Measurements from ENCODE around the gene PRRT4. TPM values are rescaled to one million over a fixed set of nuclear protein-coding genes. Genes with fewer than 3 reads are reported as not detected.
A peak's percentile ranks its signal among the peaks of the same experiment; 100 is the strongest.

PRRT4 gene
- total RNA-seq, 1 experiment from 2014 or later, result 0.26 TPM

DNA sequence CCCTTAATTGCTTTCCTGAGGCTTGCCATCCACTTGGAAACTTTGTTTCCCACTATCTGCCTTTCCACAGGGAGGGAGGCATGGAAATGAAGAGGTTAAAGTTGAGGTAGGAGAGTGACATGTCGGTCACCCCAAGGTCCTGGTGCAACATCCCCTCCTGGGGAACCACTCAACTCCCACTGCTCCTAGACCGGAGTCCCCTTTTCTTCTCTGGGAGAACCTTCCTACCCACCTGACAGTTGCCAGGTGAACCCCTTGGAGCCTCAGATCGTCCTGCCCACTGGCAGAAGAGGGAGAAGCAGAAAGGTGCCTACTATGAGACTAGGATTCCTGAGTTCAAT, 26.6 kb upstream of the PRRT4 start:
- H2AFZ ChIP-seq, result no peak overlapping the region
- H3K9me2 ChIP-seq (ENCODE audit: insufficient read depth), result no peaks in the 10 kb centered on the region
- TF ChIP-seq EZH2 (IDR thresholded peaks at IDR 0.05; ENCODE audit: low read depth) (no peak), CTCF (conservative IDR thresholded peaks at IDR 0.05) (no peak)
- no peak overlapping the region for H3K4me2 ChIP-seq
- H3K27ac ChIP-seq, result no peak overlapping the region
- ChIA-PET POLR2A (ENCODE audit: unreplicated experiment) (no interaction called here), CTCF (interaction anchor here (0.6 to 3.2 kb wide), 8 partner anchors 33 to 88 kb away, joined by 3 to 56 read pairs (median 4); partner anchors contain the start of gene METTL2B)
- H3F3A ChIP-seq (ENCODE audit: insufficient read depth, low read depth), result peaks cover 23% of the 10 kb centered on the region; the same call in 1 of the 2 replicates
- H3K4me3 ChIP-seq, result no peak overlapping the region
- H3K9me3 ChIP-seq (ENCODE audit: insufficient read depth, low read depth), result no peaks in the 10 kb centered on the region
- no peaks in the 10 kb centered on the region for H3K79me2 ChIP-seq (ENCODE audit: low read depth)
- no peaks in the 10 kb centered on the region for H3K27me3 ChIP-seq (ENCODE audit: insufficient read depth, low read depth)
- no peaks in the 10 kb centered on the region for H3K36me3 ChIP-seq (ENCODE audit: low read depth)
- BruUV-seq (replicated peaks), result no TSS peak
- intact Hi-C loops (cut with micrococcal nuclease; ENCODE audit: unreplicated experiment), result loop anchor here (5.0 kb wide), 1 partner anchor 39 kb away; no protein-coding TSS in a partner anchor
- no peaks in the 10 kb centered on the region for H4K20me1 ChIP-seq (ENCODE audit: insufficient read depth)
- H3K4me1 ChIP-seq (replicated peaks; ENCODE audit: insufficient read depth), result peaks cover 29% of the 10 kb centered on the region
- DNase-seq, result no peak

DNA sequence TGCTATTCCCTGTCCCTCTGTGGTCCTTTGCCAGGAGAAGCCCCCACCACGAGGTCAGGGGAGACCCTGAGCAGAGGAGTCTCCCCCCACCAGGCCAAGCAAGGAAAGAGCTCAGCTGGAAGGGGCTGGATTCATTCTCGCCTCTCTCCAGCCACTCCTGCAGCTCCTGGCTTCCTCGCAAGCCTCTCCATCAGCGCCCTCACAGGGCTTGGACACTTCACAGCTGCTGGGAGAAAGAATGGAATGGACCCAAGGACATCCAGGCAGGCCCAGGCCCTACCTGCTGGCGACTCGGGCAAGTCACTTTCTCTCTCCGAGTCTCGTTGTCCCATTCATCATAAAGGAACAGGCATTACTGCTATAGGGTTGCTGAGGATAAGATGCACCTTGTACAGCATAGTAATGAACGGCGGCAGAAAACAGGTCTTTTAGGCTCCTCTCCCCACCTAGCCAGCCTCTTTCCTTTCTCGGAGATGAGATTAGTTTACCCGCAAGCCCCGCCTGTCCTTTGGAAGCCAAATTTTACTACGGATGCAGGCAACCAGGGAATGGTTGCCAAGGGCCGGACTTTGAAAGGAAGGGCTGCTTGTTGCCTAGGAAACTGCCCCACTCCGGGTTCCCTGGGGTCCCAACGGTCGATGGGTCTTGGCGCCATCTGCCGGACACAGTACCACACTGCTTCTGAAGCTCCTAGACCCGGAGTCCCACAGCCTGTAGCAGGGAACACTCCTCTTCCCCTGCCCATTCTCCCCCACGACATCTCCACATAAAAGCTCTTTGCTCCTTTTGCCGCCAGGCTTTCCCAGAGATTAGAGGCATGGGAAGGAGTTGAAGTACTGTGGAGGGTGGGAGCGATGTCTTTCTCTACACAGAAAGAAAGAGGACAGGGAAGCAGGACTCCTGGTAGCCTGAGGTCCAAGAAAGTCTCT, 26.0 kb upstream of the PRRT4 start:
- Histone ChIP-seq H3K27me3 (ENCODE audit: insufficient read depth, low read depth) (no peaks in the 10 kb centered on the region), H4K20me1 (ENCODE audit: insufficient read depth) (no peaks in the 10 kb centered on the region), H3K4me3 (no peak overlapping the region), H3K9me3 (ENCODE audit: insufficient read depth, low read depth) (no peaks in the 10 kb centered on the region), H3K79me2 (ENCODE audit: low read depth) (no peaks in the 10 kb centered on the region), H3K36me3 (ENCODE audit: low read depth) (no peaks in the 10 kb centered on the region), H3K4me1 (replicated peaks; ENCODE audit: insufficient read depth) (peaks cover 29% of the 10 kb centered on the region), H3K4me2 (no peak overlapping the region), H3K9me2 (ENCODE audit: insufficient read depth) (no peaks in the 10 kb centered on the region), H2AFZ (no peak overlapping the region), H3K27ac (no peak overlapping the region), H3F3A (ENCODE audit: insufficient read depth, low read depth) (peaks cover 27% of the 10 kb centered on the region; the same call in 1 of the 2 replicates)
- no TSS peak for BruUV-seq (replicated peaks)
- CTCF ChIA-PET, result interaction anchor here (0.6 to 3.2 kb wide), 9 partner anchors 32 to 830 kb away, joined by 3 to 56 read pairs (median 4); partner anchors contain the start of gene METTL2B
- peak; percentile 49 to 72 for DNase-seq
- TF ChIP-seq EZH2 (IDR thresholded peaks at IDR 0.05; ENCODE audit: low read depth) (no peak), CTCF (conservative IDR thresholded peaks at IDR 0.05) (peak; percentile 85)
- intact Hi-C loops (cut with micrococcal nuclease; ENCODE audit: unreplicated experiment), result loop anchor here (1.0 to 5.0 kb wide), 2 partner anchors 40 kb away; no protein-coding TSS in a partner anchor
- POLR2A ChIA-PET (ENCODE audit: unreplicated experiment), result interaction anchor here (0.5 kb wide), 1 partner anchor 22 kb away, joined by 9 read pairs; the partner anchor contains the start of gene IMPDH1

- TF ChIP-seq CTCF (conservative IDR thresholded peaks at IDR 0.05), result no peak
- TF ChIP-seq EZH2 (IDR thresholded peaks at IDR 0.05; ENCODE audit: low read depth), result no peak
- no peaks in the 10 kb centered on the region for H3K9me3 ChIP-seq (ENCODE audit: insufficient read depth, low read depth)
- no peaks in the 10 kb centered on the region for H3K36me3 ChIP-seq (ENCODE audit: low read depth)
- H4K20me1 ChIP-seq (ENCODE audit: insufficient read depth), result no peaks in the 10 kb centered on the region
- no peaks in the 10 kb centered on the region for H3K79me2 ChIP-seq (ENCODE audit: low read depth)
- no peak overlapping the region for H2AFZ ChIP-seq
- H3K4me1 ChIP-seq (replicated peaks; ENCODE audit: insufficient read depth), result peaks cover 37% of the 10 kb centered on the region
- intact Hi-C loops (cut with micrococcal nuclease; ENCODE audit: unreplicated experiment), result loop anchor here (5.0 kb wide), 1 partner anchor 41 kb away; no protein-coding TSS in a partner anchor
- no peak overlapping the region for H3K4me2 ChIP-seq
- H3K27me3 ChIP-seq (ENCODE audit: insufficient read depth, low read depth), result no peaks in the 10 kb centered on the region
- H3F3A ChIP-seq (ENCODE audit: insufficient read depth, low read depth), result peaks cover 27% of the 10 kb centered on the region; the same call in 1 of the 2 replicates
- POLR2A ChIA-PET (ENCODE audit: unreplicated experiment), result no interaction called here
- CTCF ChIA-PET, result interaction anchor here (1.2 to 3.2 kb wide), 2 partner anchors 38 to 41 kb away, joined by 3 to 56 read pairs; no protein-coding TSS in a partner anchor
- no peak overlapping the region for H3K4me3 ChIP-seq
- no peak overlapping the region for H3K27ac ChIP-seq
- H3K9me2 ChIP-seq (ENCODE audit: insufficient read depth), result no peaks in the 10 kb centered on the region
- BruUV-seq (replicated peaks), result no TSS peak
- no peak for DNase-seq
These were observed 24.8 kb upstream of the PRRT4 start for GRCh38 chr7:128385988-128386925.

All from PC-9 (cell line).